Tibial nerve (tissue), 4 donors: Measurements from ENCODE around the gene CA11. TPM values are rescaled to one million over a fixed set of nuclear protein-coding genes. Genes with fewer than 3 reads are reported as not detected.
"Not testable (repeated sequence)": the region's sequence is repeated elsewhere in the genome, so short reads cannot be mapped to it uniquely, and the experiment has no call there.

ENCODE experiments used
- DNase-seq, 2 donors: peaks; one replicate each; pipeline ENCODE4 v3.0.0-alpha.2; 2019; ENCODE audit warnings: low spot score in 2 of 2
- H3K27ac ChIP-seq, 4 donors: fragments of 200-600 bp; sonication (generic) in 3 of 4; one replicate each; pipeline ENCODE4 v1.5.1; 2017 to 2019; ENCODE audit warnings: mild to moderate bottlenecking in 1 of 4
- H3K27me3 ChIP-seq, 2 donors: fragments of 200-600 bp; sonication (generic) in 1 of 2; one replicate each; pipeline versions ENCODE4 v1.5.1 to v1.6.0; 2017 to 2019
- H3K36me3 ChIP-seq, 3 donors: fragments of 200-600 bp; sonication (generic); one replicate each; pipeline ENCODE4 v1.5.1; 2018 to 2019
- H3K4me1 ChIP-seq, 4 donors: fragments of 200-600 bp; sonication (generic) in 3 of 4; one replicate each; pipeline ENCODE4 v1.5.1; 2017 to 2019
- H3K4me3 ChIP-seq, 4 donors: fragments of 200-600 bp; sonication (generic) in 3 of 4; one replicate each; pipeline ENCODE4 v1.5.1; 2017 to 2019; ENCODE audit warnings: mild to moderate bottlenecking in 1 of 4, moderate library complexity in 1 of 4
- H3K9me3 ChIP-seq, 4 donors: fragments of 200-600 bp; sonication (generic) in 3 of 4; one replicate each; pipeline ENCODE4 v1.5.1; 2017 to 2019
- EP300 ChIP-seq, 2 donors: sonication (generic); formaldehyde crosslinking; IDR thresholded peaks; one replicate each; pipeline ENCODE4 v1.6.1; 2017; ENCODE audit warnings: antibody characterized with exemption in 2 of 2, mild to moderate bottlenecking in 1 of 2
- POLR2A ChIP-seq, 2 donors: fragments of 450-650 bp; IDR thresholded peaks; one replicate each; pipeline ENCODE4 v1.6.1; 2017; ENCODE audit warnings: antibody characterized with exemption in 2 of 2, mild to moderate bottlenecking in 2 of 2, moderate library complexity in 2 of 2
- WGBS, 2 donors: methylation state at CpG; one replicate each; pipeline ENCODE4 v1.1.5; 2018; 5-methylcytosine and 5-hydroxymethylcytosine counted together
- total RNA-seq, 4 donors: library from RNA; depleted of rRNA; stranded (reverse); fragments of >200 nt; gene quantifications; one replicate each; pipeline ENCODE4 v1.1.0, GENCODE V29; 2016
- TF ChIP-seq, protein P1 (sequence below), 5 experiments: fragments of 200-600 bp in 3 of 5; fragments of 450-650 bp in 2 of 5; sonication (generic) in 3 of 5; IDR thresholded peaks; one replicate each; pipeline ENCODE4 v1.5.1; 2016 to 2019; ENCODE audit warnings: antibody characterized with exemption in 5 of 5, mild to moderate bottlenecking in 3 of 5, moderate library complexity in 2 of 5

The CA11 gene
- total RNA-seq, 4 donors from 2014 or later: 3.1 to 5.4 (median 4.0) TPM

DNA sequence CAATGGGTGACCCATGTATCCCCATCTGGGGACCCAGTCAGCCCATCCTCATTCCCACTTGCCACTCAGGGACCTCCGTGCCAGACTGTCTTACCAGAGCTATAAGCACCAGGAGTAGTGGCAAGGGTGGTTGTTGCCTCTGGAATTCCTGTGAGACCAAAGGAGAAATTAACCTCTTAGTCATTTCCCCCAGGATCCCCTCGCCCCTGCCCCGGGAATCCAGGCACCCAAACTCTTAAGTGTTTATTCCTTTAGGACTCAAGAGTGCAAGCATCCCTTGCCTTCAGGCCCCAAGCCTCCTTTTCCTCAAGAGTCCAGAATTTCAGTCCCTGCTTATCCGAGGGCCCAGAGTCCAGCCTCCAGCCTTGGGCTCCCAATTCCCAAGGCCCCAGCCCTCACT, 17.7 kb upstream of the CA11 start:
- no peaks in the 10 kb centered on the region for H3K36me3 ChIP-seq
- no peaks in the 10 kb centered on the region for H3K9me3 ChIP-seq
- TF ChIP-seq, protein P1, sequence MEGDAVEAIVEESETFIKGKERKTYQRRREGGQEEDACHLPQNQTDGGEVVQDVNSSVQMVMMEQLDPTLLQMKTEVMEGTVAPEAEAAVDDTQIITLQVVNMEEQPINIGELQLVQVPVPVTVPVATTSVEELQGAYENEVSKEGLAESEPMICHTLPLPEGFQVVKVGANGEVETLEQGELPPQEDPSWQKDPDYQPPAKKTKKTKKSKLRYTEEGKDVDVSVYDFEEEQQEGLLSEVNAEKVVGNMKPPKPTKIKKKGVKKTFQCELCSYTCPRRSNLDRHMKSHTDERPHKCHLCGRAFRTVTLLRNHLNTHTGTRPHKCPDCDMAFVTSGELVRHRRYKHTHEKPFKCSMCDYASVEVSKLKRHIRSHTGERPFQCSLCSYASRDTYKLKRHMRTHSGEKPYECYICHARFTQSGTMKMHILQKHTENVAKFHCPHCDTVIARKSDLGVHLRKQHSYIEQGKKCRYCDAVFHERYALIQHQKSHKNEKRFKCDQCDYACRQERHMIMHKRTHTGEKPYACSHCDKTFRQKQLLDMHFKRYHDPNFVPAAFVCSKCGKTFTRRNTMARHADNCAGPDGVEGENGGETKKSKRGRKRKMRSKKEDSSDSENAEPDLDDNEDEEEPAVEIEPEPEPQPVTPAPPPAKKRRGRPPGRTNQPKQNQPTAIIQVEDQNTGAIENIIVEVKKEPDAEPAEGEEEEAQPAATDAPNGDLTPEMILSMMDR (IDR thresholded peaks at IDR 0.05): no peak
- TF ChIP-seq EP300 (IDR thresholded peaks at IDR 0.05) (no peak), POLR2A (IDR thresholded peaks at IDR 0.05) (no peak)
- DNase-seq: no peak
- WGBS, 2 donors: 93 to 97% methylated on average over 3 to 4 of the region's 4 CpGs
- no peaks in the 10 kb centered on the region for H3K27me3 ChIP-seq
- peaks cover 0 to 16% (median 2%) of the 10 kb centered on the region in 4 donors for H3K4me1 ChIP-seq
- no peak overlapping the region for H3K4me3 ChIP-seq
- H3K27ac ChIP-seq: no peak overlapping the region

DNA sequence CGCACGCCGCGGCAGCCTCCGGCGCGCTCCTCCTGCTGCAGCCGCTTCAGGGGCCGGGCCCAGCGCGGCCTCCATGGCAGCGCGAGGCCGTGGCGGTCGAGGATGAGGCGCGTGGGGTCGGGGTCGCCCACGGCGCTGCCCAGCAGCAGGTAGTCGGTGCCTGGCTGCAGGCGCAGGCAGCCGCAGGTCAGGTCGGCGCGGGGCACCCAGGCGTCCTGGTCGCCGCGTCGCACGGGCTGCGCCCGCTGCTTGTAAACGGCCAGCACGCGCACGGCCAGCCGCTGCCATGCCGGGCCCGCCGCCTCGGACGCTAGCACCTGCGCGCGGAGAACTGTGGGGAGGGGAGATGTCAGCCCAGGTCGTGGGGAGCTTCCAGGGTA, 15.7 kb upstream of the CA11 start:
- TF ChIP-seq EP300 (IDR thresholded peaks at IDR 0.05) (no peak), POLR2A (IDR thresholded peaks at IDR 0.05) (no peak)
- TF ChIP-seq, protein P1 (IDR thresholded peaks at IDR 0.05): no peak
- Histone ChIP-seq H3K27me3 (no peaks in the 10 kb centered on the region), H3K27ac (no peak overlapping the region), H3K9me3 (no peaks in the 10 kb centered on the region), H3K4me1 (peaks cover 0 to 16% (median 2%) of the 10 kb centered on the region in 4 donors), H3K4me3 (no peak overlapping the region), H3K36me3 (no peaks in the 10 kb centered on the region)
- no peak for DNase-seq
- 87 to 93% methylated on average over 11 to 40 of the region's 50 CpGs for WGBS, 2 donors

DNA sequence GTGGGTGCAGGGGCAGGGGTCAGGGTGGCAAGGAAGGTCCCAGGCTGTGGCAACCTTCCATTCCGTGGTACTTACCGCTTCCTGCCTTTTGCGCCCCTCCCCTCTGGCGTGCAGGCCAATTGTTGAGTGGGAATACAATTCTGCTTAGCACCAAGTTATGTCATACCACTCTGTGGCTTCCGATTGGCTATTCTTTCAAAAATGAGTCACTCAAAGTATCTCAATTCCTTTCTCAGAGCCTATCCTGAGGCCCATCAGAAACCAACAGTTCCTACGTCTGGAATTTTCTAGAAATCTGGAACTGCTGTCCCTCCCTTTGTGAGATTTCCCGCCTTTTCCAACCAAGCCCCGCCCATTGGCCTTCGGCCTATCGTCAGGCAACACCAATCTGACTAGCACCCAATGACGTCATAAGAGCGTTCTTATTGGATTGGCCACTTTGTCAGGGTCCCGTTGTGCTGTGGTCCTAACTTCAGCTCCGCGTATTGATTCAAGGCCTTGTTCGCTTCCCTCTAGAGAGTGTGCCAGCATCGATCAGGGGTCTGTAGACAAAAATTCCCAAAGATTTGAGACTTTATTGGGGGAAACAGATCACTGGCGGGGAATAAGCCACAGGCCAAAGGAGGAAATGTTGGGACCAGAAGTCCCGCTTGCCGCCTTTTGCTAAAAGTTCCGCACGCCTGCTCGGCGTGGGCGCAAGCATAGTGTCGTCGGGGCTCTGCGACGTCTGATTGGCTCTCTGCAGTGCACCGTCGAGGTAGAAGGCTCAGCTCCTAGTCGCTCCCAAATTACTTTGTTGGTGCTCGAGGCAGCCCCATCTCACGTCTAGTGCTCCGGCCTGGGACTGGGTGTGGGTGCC, 15.1 kb upstream of the CA11 start:
- Histone ChIP-seq H3K27ac (peak overlapping the region; percentile 34 to 82 (median 69)), H3K4me3 (peak overlapping the region in 2 of 4 donors; percentile 1 to 5), H3K27me3 (no peaks in the 10 kb centered on the region), H3K36me3 (no peaks in the 10 kb centered on the region), H3K9me3 (no peaks in the 10 kb centered on the region), H3K4me1 (peaks cover 0 to 16% (median 2%) of the 10 kb centered on the region in 4 donors)
- DNase-seq: peak; percentile 79 to 90
- TF ChIP-seq POLR2A (IDR thresholded peaks at IDR 0.05) (no peak), EP300 (IDR thresholded peaks at IDR 0.05) (peak in 1 of 2 donors; percentile 34)
- WGBS, 2 donors: 56 to 62% methylated on average over 33 to 35 of the region's 35 CpGs

DNA sequence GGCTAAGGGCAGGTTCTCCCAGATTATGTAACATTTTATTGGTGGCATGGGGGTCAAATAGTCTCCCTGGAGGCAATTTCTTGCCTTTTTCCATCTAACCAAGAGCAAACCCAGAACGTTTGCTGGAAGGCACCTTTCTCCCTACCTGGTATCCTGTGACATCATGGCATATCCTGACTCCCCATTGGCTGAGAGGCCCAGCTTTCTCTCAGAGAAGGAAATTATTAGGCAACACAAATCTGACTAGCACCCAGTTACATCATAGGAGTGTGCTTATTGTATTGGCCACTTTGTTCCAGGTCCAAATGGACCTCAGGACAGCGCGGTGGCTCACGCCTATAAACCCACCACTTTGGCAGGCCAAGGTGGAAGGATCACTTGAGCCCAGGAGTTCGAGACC, 13.8 kb upstream of the CA11 start:
- Histone ChIP-seq H3K4me3 (no peak overlapping the region), H3K9me3 (no peaks in the 10 kb centered on the region), H3K27ac (no peak overlapping the region), H3K4me1 (peaks cover 0 to 16% (median 2%) of the 10 kb centered on the region in 4 donors), H3K36me3 (no peaks in the 10 kb centered on the region), H3K27me3 (no peaks in the 10 kb centered on the region)
- TF ChIP-seq EP300 (IDR thresholded peaks at IDR 0.05): no peak
- no peak for TF ChIP-seq POLR2A (IDR thresholded peaks at IDR 0.05)
- TF ChIP-seq, protein P1 (IDR thresholded peaks at IDR 0.05): no peak
- 76 to 80% methylated on average over 5 of the region's 5 CpGs for WGBS, 2 donors
- DNase-seq: no peak

DNA sequence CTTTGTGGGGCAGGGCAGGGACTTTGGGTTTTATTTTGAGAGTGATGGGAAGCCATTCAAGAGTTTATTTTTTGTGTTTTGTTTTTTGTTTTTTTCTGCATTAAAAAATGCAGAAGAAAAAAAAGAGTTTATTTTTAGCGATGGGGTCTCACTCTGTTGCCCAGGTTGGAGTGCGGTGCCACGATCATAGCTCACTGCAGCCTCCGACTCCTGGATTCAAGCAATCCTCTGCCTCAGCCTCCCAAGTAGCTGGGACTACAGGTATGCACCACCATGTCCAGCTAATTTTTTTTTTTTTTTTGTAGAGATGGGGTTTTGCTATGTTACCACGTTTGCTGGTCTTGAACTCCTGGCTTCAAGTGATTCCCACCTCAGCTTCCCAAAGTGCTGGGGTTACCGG, 12.5 kb upstream of the CA11 start:
- Histone ChIP-seq H3K27ac (no peak overlapping the region), H3K27me3 (no peaks in the 10 kb centered on the region), H3K4me1 (peaks cover 0 to 16% (median 2%) of the 10 kb centered on the region in 4 donors), H3K9me3 (no peaks in the 10 kb centered on the region), H3K4me3 (no peak overlapping the region), H3K36me3 (no peaks in the 10 kb centered on the region)
- 90 to 91% methylated on average over 6 of the region's 6 CpGs for WGBS, 2 donors
- no peak for TF ChIP-seq POLR2A (IDR thresholded peaks at IDR 0.05)
- TF ChIP-seq EP300 (IDR thresholded peaks at IDR 0.05): no peak
- TF ChIP-seq, protein P1 (IDR thresholded peaks at IDR 0.05): no peak
- no peak for DNase-seq

DNA sequence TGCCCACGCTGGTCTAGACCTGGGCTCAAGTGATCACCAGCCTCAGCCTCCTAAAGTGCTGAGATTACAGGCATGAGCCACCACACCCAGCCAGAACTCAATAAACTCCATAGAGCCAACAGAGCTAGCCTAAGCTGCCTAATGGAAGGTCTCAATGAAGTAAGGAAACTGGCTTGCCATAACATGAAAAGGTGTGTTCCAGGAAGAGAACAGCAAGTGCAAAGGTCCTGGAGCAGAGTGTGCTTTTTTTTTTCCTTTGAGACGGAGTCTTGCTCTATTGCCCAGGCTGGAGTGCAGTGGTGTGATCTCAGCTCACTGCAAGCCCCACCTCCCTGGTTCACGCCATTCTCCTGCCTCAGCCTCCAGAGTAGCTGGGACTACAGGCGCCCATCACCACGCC, 11.8 kb upstream of the CA11 start:
- H3K36me3 ChIP-seq, H3K4me3 ChIP-seq, H3K27me3 ChIP-seq, DNase-seq, H3K9me3 ChIP-seq: not testable (repeated sequence)
- H3K4me1 ChIP-seq: peaks cover 0 to 16% (median 2%) of the 10 kb centered on the region in 4 donors
- H3K27ac ChIP-seq: peak overlapping the region in 1 of 4 donors; percentile 4
- WGBS, 2 donors: 84 to 85% methylated on average over 5 of the region's 5 CpGs
